ENCODE data around the gene SLC16A2.

Gene SLC16A2

DNA sequence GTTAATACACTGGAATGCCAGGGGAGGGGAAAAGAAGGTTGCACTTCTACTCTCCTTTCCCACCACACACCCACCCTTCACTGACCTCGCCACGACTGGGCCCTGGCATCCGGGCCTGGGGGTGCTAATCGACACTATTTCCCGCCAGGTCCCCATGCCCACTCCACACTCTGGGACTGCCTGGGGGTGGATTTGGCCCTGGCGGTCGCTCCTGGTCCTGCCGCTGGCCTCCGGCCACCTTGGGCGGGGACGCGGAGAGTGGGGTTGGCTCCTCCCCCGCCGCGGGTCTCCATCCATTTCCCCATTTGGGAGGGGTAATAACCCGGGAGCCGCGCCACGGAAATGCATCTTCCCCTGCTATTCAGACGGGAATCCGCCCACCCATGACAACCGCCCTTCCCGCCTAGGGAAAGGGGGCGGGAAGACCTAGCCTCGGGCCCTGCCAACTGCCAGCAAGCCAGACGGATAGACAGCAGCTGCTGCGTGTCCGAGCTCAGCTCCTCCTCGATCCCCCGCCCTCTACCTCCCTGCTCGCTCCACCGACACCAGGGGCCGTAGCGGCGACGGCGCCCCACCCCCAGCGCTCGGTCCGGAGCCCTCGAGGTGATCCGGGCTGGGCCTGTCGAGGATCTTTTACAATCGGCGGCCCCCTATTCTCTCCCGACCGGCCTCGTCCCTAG lies 115.0 kb downstream of the SLC16A2 start (continued):
- TF ChIP-seq, protein P1, sequence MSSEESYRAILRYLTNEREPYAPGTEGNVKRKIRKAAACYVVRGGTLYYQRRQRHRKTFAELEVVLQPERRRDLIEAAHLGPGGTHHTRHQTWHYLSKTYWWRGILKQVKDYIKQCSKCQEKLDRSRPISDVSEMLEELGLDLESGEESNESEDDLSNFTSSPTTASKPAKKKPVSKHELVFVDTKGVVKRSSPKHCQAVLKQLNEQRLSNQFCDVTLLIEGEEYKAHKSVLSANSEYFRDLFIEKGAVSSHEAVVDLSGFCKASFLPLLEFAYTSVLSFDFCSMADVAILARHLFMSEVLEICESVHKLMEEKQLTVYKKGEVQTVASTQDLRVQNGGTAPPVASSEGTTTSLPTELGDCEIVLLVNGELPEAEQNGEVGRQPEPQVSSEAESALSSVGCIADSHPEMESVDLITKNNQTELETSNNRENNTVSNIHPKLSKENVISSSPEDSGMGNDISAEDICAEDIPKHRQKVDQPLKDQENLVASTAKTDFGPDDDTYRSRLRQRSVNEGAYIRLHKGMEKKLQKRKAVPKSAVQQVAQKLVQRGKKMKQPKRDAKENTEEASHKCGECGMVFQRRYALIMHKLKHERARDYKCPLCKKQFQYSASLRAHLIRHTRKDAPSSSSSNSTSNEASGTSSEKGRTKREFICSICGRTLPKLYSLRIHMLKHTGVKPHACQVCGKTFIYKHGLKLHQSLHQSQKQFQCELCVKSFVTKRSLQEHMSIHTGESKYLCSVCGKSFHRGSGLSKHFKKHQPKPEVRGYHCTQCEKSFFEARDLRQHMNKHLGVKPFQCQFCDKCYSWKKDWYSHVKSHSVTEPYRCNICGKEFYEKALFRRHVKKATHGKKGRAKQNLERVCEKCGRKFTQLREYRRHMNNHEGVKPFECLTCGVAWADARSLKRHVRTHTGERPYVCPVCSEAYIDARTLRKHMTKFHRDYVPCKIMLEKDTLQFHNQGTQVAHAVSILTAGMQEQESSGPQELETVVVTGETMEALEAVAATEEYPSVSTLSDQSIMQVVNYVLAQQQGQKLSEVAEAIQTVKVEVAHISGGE (tag by site-specific recombination; conservative IDR thresholded peaks at IDR 0.05; ENCODE audit: low read depth): peak; percentile 18; the same call in 1 of the 2 replicates
- TF ChIP-seq ZBTB7A (tag by site-specific recombination; IDR thresholded peaks at IDR 0.05; ENCODE audit: low read depth) (peak; percentile 39; the same call in 1 of the 2 replicates), ZNF626 (tag by site-specific recombination; IDR thresholded peaks at IDR 0.05) (no peak), SCRT2 (tag by site-specific recombination; IDR thresholded peaks at IDR 0.05) (peak; percentile 25), ZNF629 (tag by site-specific recombination; IDR thresholded peaks at IDR 0.05) (no peak), ZBTB8A (tag by site-specific recombination; IDR thresholded peaks at IDR 0.05) (0 out of 2 replicates have a peak, but pooled peaks have one; percentile 17), ZNF184 (tag by site-specific recombination; IDR thresholded peaks at IDR 0.05) (no peak), ZNF426 (tag by site-specific recombination; IDR thresholded peaks at IDR 0.05) (no peak), EGR2 (tag by site-specific recombination; IDR thresholded peaks at IDR 0.05; ENCODE audit: low read depth) (peak; percentile 65), ZNF335 (tag by site-specific recombination; conservative IDR thresholded peaks at IDR 0.05) (peak; percentile 69; the same call in 1 of the 2 replicates), GLIS2 (tag by site-specific recombination; IDR thresholded peaks at IDR 0.05) (peak; percentile 89), ZNF747 (tag by site-specific recombination; IDR thresholded peaks at IDR 0.05) (no peak), ZNF785 (tag by site-specific recombination; IDR thresholded peaks at IDR 0.05) (no peak), KLF8 (tag by site-specific recombination; IDR thresholded peaks at IDR 0.05) (peak; percentile 65; the same call in 1 of the 2 replicates), ZNF596 (tag by site-specific recombination; IDR thresholded peaks at IDR 0.05) (no peak), ZNF621 (tag by site-specific recombination; IDR thresholded peaks at IDR 0.05) (no peak), ZBTB20 (tag by site-specific recombination; IDR thresholded peaks at IDR 0.05) (peak; percentile 89), BCL11B (tag by site-specific recombination; IDR thresholded peaks at IDR 0.05; ENCODE audit: low read depth) (0 out of 2 replicates have a peak, but pooled peaks have one; percentile 9), ZNF354C (tag by site-specific recombination; IDR thresholded peaks at IDR 0.05; ENCODE audit: borderline replicate concordance, low read depth) (no peak), ZNF324 (tag by site-specific recombination; IDR thresholded peaks at IDR 0.05) (no peak), IKZF3 (tag by site-specific recombination; IDR thresholded peaks at IDR 0.05) (peak; percentile 77)
- TF ChIP-seq, protein P2, sequence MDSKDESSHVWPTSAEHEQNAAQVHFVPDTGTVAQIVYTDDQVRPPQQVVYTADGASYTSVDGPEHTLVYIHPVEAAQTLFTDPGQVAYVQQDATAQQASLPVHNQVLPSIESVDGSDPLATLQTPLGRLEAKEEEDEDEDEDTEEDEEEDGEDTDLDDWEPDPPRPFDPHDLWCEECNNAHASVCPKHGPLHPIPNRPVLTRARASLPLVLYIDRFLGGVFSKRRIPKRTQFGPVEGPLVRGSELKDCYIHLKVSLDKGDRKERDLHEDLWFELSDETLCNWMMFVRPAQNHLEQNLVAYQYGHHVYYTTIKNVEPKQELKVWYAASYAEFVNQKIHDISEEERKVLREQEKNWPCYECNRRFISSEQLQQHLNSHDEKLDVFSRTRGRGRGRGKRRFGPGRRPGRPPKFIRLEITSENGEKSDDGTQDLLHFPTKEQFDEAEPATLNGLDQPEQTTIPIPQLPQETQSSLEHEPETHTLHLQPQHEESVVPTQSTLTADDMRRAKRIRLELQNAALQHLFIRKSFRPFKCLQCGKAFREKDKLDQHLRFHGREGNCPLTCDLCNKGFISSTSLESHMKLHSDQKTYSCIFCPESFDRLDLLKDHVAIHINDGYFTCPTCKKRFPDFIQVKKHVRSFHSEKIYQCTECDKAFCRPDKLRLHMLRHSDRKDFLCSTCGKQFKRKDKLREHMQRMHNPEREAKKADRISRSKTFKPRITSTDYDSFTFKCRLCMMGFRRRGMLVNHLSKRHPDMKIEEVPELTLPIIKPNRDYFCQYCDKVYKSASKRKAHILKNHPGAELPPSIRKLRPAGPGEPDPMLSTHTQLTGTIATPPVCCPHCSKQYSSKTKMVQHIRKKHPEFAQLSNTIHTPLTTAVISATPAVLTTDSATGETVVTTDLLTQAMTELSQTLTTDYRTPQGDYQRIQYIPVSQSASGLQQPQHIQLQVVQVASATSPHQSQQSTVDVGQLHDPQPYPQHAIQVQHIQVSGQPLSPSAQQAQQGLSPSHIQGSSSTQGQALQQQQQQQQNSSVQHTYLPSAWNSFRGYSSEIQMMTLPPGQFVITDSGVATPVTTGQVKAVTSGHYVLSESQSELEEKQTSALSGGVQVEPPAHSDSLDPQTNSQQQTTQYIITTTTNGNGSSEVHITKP (tag by site-specific recombination; IDR thresholded peaks at IDR 0.05): peak; percentile 98
- TF ChIP-seq, protein P3, sequence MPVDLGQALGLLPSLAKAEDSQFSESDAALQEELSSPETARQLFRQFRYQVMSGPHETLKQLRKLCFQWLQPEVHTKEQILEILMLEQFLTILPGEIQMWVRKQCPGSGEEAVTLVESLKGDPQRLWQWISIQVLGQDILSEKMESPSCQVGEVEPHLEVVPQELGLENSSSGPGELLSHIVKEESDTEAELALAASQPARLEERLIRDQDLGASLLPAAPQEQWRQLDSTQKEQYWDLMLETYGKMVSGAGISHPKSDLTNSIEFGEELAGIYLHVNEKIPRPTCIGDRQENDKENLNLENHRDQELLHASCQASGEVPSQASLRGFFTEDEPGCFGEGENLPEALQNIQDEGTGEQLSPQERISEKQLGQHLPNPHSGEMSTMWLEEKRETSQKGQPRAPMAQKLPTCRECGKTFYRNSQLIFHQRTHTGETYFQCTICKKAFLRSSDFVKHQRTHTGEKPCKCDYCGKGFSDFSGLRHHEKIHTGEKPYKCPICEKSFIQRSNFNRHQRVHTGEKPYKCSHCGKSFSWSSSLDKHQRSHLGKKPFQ (tag by site-specific recombination; IDR thresholded peaks at IDR 0.05): no peak
- TF ChIP-seq, protein P4, sequence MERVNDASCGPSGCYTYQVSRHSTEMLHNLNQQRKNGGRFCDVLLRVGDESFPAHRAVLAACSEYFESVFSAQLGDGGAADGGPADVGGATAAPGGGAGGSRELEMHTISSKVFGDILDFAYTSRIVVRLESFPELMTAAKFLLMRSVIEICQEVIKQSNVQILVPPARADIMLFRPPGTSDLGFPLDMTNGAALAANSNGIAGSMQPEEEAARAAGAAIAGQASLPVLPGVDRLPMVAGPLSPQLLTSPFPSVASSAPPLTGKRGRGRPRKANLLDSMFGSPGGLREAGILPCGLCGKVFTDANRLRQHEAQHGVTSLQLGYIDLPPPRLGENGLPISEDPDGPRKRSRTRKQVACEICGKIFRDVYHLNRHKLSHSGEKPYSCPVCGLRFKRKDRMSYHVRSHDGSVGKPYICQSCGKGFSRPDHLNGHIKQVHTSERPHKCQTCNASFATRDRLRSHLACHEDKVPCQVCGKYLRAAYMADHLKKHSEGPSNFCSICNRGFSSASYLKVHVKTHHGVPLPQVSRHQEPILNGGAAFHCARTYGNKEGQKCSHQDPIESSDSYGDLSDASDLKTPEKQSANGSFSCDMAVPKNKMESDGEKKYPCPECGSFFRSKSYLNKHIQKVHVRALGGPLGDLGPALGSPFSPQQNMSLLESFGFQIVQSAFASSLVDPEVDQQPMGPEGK (tag by site-specific recombination; IDR thresholded peaks at IDR 0.05): peak; percentile 54; the same call in 1 of the 2 replicates
- TF ChIP-seq, protein P5, sequence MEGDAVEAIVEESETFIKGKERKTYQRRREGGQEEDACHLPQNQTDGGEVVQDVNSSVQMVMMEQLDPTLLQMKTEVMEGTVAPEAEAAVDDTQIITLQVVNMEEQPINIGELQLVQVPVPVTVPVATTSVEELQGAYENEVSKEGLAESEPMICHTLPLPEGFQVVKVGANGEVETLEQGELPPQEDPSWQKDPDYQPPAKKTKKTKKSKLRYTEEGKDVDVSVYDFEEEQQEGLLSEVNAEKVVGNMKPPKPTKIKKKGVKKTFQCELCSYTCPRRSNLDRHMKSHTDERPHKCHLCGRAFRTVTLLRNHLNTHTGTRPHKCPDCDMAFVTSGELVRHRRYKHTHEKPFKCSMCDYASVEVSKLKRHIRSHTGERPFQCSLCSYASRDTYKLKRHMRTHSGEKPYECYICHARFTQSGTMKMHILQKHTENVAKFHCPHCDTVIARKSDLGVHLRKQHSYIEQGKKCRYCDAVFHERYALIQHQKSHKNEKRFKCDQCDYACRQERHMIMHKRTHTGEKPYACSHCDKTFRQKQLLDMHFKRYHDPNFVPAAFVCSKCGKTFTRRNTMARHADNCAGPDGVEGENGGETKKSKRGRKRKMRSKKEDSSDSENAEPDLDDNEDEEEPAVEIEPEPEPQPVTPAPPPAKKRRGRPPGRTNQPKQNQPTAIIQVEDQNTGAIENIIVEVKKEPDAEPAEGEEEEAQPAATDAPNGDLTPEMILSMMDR (tag by site-specific recombination; IDR thresholded peaks at IDR 0.05): peak; percentile 51
- TF ChIP-seq, protein P6, sequence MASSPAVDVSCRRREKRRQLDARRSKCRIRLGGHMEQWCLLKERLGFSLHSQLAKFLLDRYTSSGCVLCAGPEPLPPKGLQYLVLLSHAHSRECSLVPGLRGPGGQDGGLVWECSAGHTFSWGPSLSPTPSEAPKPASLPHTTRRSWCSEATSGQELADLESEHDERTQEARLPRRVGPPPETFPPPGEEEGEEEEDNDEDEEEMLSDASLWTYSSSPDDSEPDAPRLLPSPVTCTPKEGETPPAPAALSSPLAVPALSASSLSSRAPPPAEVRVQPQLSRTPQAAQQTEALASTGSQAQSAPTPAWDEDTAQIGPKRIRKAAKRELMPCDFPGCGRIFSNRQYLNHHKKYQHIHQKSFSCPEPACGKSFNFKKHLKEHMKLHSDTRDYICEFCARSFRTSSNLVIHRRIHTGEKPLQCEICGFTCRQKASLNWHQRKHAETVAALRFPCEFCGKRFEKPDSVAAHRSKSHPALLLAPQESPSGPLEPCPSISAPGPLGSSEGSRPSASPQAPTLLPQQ (tag by site-specific recombination; IDR thresholded peaks at IDR 0.05): no peak

Measured in HEK293 (cell line).